ENCODE results near the gene MED16. TPM values are rescaled to one million over a fixed set of nuclear protein-coding genes. Genes with fewer than 3 reads are reported as not detected.

The MED16 gene
- total and polyA plus RNA-seq, 12 donors: 5.3 to 139 (median 62.6) TPM

- peaks cover 9 to 10% of the 10 kb centered on the region in 2 donors for H3K4me1 ChIP-seq (replicated peaks in 1 of 2)
- peaks cover 12% of the 10 kb centered on the region for H3K27me3 ChIP-seq
- intact Hi-C loops (cut with DNase I): no loop called here
- no peaks in the 10 kb centered on the region for H3K36me3 ChIP-seq (replicated peaks in 1 of 2)
- no peak within 1 kb of the TSS for H3K4me3 ChIP-seq
- no peaks in the 10 kb centered on the region for H3K9me3 ChIP-seq (replicated peaks in 1 of 3)
- WGBS, 4 donors: 54 to 67% (median 67%) methylated on average over 3 to 24 of the region's 24 CpGs; no CpG with 5 or more reads in 1 of the 4 donors
- no peak for TF ChIP-seq POLR2A (IDR thresholded peaks at IDR 0.05)
- TF ChIP-seq CTCF (IDR thresholded peaks at IDR 0.05): no peak
- DNase-seq: no peak
- H3K27ac ChIP-seq: no peak within 1 kb of the TSS
These were observed 52.3 kb downstream of the MED16 start, which contains the start of gene PRTN3 for GRCh38 chr19:840519-841206. Gene PRTN3 (plus strand): TSS chr19:840999. CDS start chr19:841009, 10 bp downstream.

GRCh38 chr19:835210-835810, 57.7 kb downstream of the MED16 start:
- Histone ChIP-seq H3K4me3 (no peak overlapping the region), H3K27ac (no peak overlapping the region), H3K4me1 (replicated peaks in 1 of 2) (no peaks in the 10 kb centered on the region), H3K9me3 (replicated peaks in 1 of 3) (no peaks in the 10 kb centered on the region), H3K36me3 (replicated peaks in 1 of 2) (no peaks in the 10 kb centered on the region), H3K27me3 (no peaks in the 10 kb centered on the region)
- intact Hi-C loops (cut with DNase I): no loop called here
- no peak for TF ChIP-seq CTCF (IDR thresholded peaks at IDR 0.05)
- no peak for TF ChIP-seq POLR2A (IDR thresholded peaks at IDR 0.05)
- WGBS, 4 donors: 36 to 71% (median 62%) methylated on average over 7 to 36 of the region's 36 CpGs
- DNase-seq: no peak

GRCh38 chr19:834216-834615, 58.8 kb downstream of the MED16 start:
- Histone ChIP-seq H3K4me3 (no peak overlapping the region), H3K27me3 (no peaks in the 10 kb centered on the region), H3K36me3 (replicated peaks in 1 of 2) (no peaks in the 10 kb centered on the region), H3K4me1 (replicated peaks in 1 of 2) (no peaks in the 10 kb centered on the region), H3K27ac (no peak overlapping the region), H3K9me3 (replicated peaks in 1 of 3) (no peaks in the 10 kb centered on the region)
- TF ChIP-seq CTCF (IDR thresholded peaks at IDR 0.05) (no peak), POLR2A (IDR thresholded peaks at IDR 0.05) (no peak)
- no peak for DNase-seq
- intact Hi-C loops (cut with DNase I): no loop called here
- 66 to 79% (median 70%) methylated on average over 23 to 24 of the region's 24 CpGs for WGBS, 4 donors

- WGBS, 4 donors: 55 to 80% (median 67%) methylated on average over 8 to 38 of the region's 38 CpGs
- TF ChIP-seq POLR2A (IDR thresholded peaks at IDR 0.05) (no peak), CTCF (IDR thresholded peaks at IDR 0.05) (no peak)
- Histone ChIP-seq H3K27me3 (peaks cover 6% of the 10 kb centered on the region), H3K36me3 (replicated peaks in 1 of 2) (no peaks in the 10 kb centered on the region), H3K4me1 (replicated peaks in 1 of 2) (no peaks in the 10 kb centered on the region), H3K27ac (no peak overlapping the region), H3K9me3 (replicated peaks in 1 of 3) (no peaks in the 10 kb centered on the region), H3K4me3 (no peak overlapping the region)
- no peak for DNase-seq
- intact Hi-C loops (cut with DNase I): no loop called here
These were observed 61.3 kb downstream of the MED16 start for GRCh38 chr19:831407-832369.

Data from adrenal gland (tissue), 12 donors.